NCI-H2029 (cell line): Measurements from ENCODE around the gene ILKAP.

Source experiments
- DNase-seq: peaks from one replicate; lab custom pipeline; 2025; lab: John Stamatoyannopoulos, UW

Gene ILKAP

GRCh38 chr2:238137885-238138284 is 65.6 kb downstream of the ILKAP start:
- DNase-seq, result no peak

GRCh38 chr2:238136820-238137537 is 66.5 kb downstream of the ILKAP start:
- no peak for DNase-seq

- no peak for DNase-seq
Measured at GRCh38 chr2:238135601-238136150, 67.8 kb downstream of the ILKAP start.

- DNase-seq, result no peak
Measured at GRCh38 chr2:238134393-238134785, 69.1 kb downstream of the ILKAP start.

- no peak for DNase-seq
Measured at GRCh38 chr2:238133499-238134392, 69.7 kb downstream of the ILKAP start.

GRCh38 chr2:238132463-238133450 is 70.7 kb downstream of the ILKAP start:
- no peak for DNase-seq

- no peak for DNase-seq
Measured at GRCh38 chr2:238131761-238132462, 71.6 kb downstream of the ILKAP start.

GRCh38 chr2:238130696-238131628 is 72.5 kb downstream of the ILKAP start:
- DNase-seq, result no peak

GRCh38 chr2:238130111-238130695 is 73.3 kb downstream of the ILKAP start:
- no peak for DNase-seq

GRCh38 chr2:238129166-238130010 is 74.1 kb downstream of the ILKAP start:
- no peak for DNase-seq

GRCh38 chr2:238128534-238129001 is 74.9 kb downstream of the ILKAP start:
- no peak for DNase-seq

GRCh38 chr2:238128061-238128440 is 75.4 kb downstream of the ILKAP start:
- DNase-seq, result no peak

GRCh38 chr2:238127165-238128060 is 76.1 kb downstream of the ILKAP start:
- DNase-seq, result no peak

- DNase-seq, result no peak
Measured at GRCh38 chr2:238126775-238127164, 76.7 kb downstream of the ILKAP start.

- no peak for DNase-seq
Measured at GRCh38 chr2:238126338-238126737, 77.2 kb downstream of the ILKAP start.

GRCh38 chr2:238125127-238125885 is 78.2 kb downstream of the ILKAP start:
- DNase-seq, result no peak
